22Rv1 (cell line): Measurements from ENCODE around the gene TPSG1.

Experiments used
- CTCF ChIP-seq: fragments of 450-650 bp; IDR thresholded peaks from 2 replicates; pipeline ENCODE4 v1.5.1; 2017; ENCODE audit warnings: mild to moderate bottlenecking
- ZFX ChIP-seq: fragments of 450-650 bp; IDR thresholded peaks from 2 replicates; pipeline ENCODE4 v1.6.1; 2017; ENCODE audit warnings: antibody characterized with exemption, borderline replicate concordance

- TF ChIP-seq CTCF (no peak), ZFX (no peak)
Observed at GRCh38 chr16:1200014-1200627, 24.9 kb downstream of the TPSG1 start.
